MM.1S (cell line): ENCODE measurements around the gene URB1.

ENCODE experiments used
- DNase-seq: peaks from one replicate; pipeline ENCODE4 v3.0.0-alpha.2; 2015
- H2AFZ ChIP-seq: fragments of 300-600 bp; sonication (generic); 2 replicates; pipeline ENCODE4 v1.6.0; 2016; ENCODE audit warnings: antibody characterized with exemption, low read length
- H3F3A ChIP-seq: fragments of 300-600 bp; sonication (generic); 2 replicates; pipeline ENCODE4 v1.6.1; 2016; ENCODE audit warnings: mild to moderate bottlenecking, antibody characterized with exemption, low read length, moderate library complexity, mixed read lengths; ENCODE audit not compliant: insufficient read depth
- H3K27ac ChIP-seq: fragments of 300-600 bp; sonication (generic); 2 replicates; pipeline ENCODE4 v1.5.1; 2016; ENCODE audit warnings: mild to moderate bottlenecking, low read length
- H3K27me3 ChIP-seq: fragments of 300-600 bp; sonication (generic); replicated peaks from 2 replicates; pipeline ENCODE4 v1.6.0; 2016; ENCODE audit warnings: low read length; ENCODE audit not compliant: insufficient read depth
- H3K36me3 ChIP-seq: fragments of 300-600 bp; sonication (generic); replicated peaks from 2 replicates; pipeline ENCODE4 v1.6.1; 2016; ENCODE audit warnings: mild to moderate bottlenecking, low read length, mixed read lengths; ENCODE audit not compliant: insufficient read depth
- H3K4me1 ChIP-seq: fragments of 300-600 bp; sonication (generic); 2 replicates; pipeline ENCODE4 v1.6.1; 2016; ENCODE audit warnings: low read length, mixed read lengths
- H3K4me2 ChIP-seq: fragments of 300-600 bp; sonication (generic); 2 replicates; pipeline ENCODE4 v1.6.0; 2016; ENCODE audit warnings: low read depth, low read length
- H3K4me3 ChIP-seq: fragments of 300-600 bp; sonication (generic); 2 replicates; pipeline ENCODE4 v1.5.1; 2016; ENCODE audit warnings: low read length, mixed read lengths
- H3K79me2 ChIP-seq: fragments of 300-600 bp; sonication (generic); 2 replicates; pipeline ENCODE4 v1.6.1; 2016; ENCODE audit warnings: mixed run types, low read length, mixed read lengths
- H3K9ac ChIP-seq: fragments of 300-600 bp; sonication (generic); 2 replicates; pipeline ENCODE4 v1.6.1; 2016; ENCODE audit warnings: low read length, mixed read lengths
- H3K9me2 ChIP-seq: fragments of 300-600 bp; sonication (generic); replicated peaks from 2 replicates; pipeline ENCODE4 v1.6.1; 2016; ENCODE audit warnings: mild to moderate bottlenecking, low read length, mixed read lengths; ENCODE audit not compliant: insufficient read depth
- H3K9me3 ChIP-seq: fragments of 300-600 bp; sonication (generic); replicated peaks from 2 replicates; pipeline ENCODE4 v1.6.1; 2016; ENCODE audit warnings: mild to moderate bottlenecking, low read length, mixed read lengths; ENCODE audit not compliant: insufficient read depth
- H4K20me1 ChIP-seq: fragments of 300-600 bp; sonication (generic); 2 replicates; pipeline ENCODE4 v1.6.1; 2016; ENCODE audit warnings: mild to moderate bottlenecking, low read length, moderate library complexity, mixed read lengths; ENCODE audit not compliant: insufficient read depth
- CTCF ChIP-seq: fragments of 300-600 bp; sonication (generic); IDR thresholded peaks from 2 replicates; pipeline ENCODE4 v1.5.1; 2016; ENCODE audit warnings: antibody characterized with exemption, low read length, mixed read lengths
- EZH2 ChIP-seq: fragments of 300-600 bp; sonication (generic); optimal IDR thresholded peaks from 2 replicates; pipeline ENCODE3; 2017; ENCODE audit warnings: low read depth, mild to moderate bottlenecking, antibody characterized with exemption, low read length, mixed read lengths
- EZH2phosphoT487 ChIP-seq: fragments of 300-600 bp; sonication (generic); IDR thresholded peaks from 2 replicates; pipeline ENCODE4 v1.6.1; 2018; ENCODE audit warnings: antibody characterized with exemption, low read length

The URB1 gene

GRCh38 chr21:32377991-32378390, 14.8 kb downstream of the URB1 start:
- Histone ChIP-seq H3K79me2 (peaks cover 54% of the 10 kb centered on the region), H3F3A (no peaks in the 10 kb centered on the region), H3K9ac (no peak overlapping the region), H3K9me2 (no peaks in the 10 kb centered on the region), H3K27ac (no peak overlapping the region), H2AFZ (no peak overlapping the region), H3K4me3 (no peak overlapping the region), H3K27me3 (no peaks in the 10 kb centered on the region), H3K9me3 (no peaks in the 10 kb centered on the region), H3K4me1 (no peaks in the 10 kb centered on the region), H3K4me2 (no peak overlapping the region), H3K36me3 (peaks cover 15% of the 10 kb centered on the region), H4K20me1 (no peaks in the 10 kb centered on the region)
- DNase-seq: no peak
- TF ChIP-seq EZH2 (no peak), CTCF (no peak), EZH2phosphoT487 (no peak)

GRCh38 chr21:32377506-32377905, 15.3 kb downstream of the URB1 start:
- TF ChIP-seq EZH2 (no peak), CTCF (no peak), EZH2phosphoT487 (no peak)
- no peak overlapping the region for H3K4me3 ChIP-seq
- no peak for DNase-seq
- peaks cover 16% of the 10 kb centered on the region; the same call in 1 of the 2 replicates for H3K36me3 ChIP-seq
- H3K9me2 ChIP-seq: no peaks in the 10 kb centered on the region
- no peaks in the 10 kb centered on the region for H3F3A ChIP-seq
- H4K20me1 ChIP-seq: no peaks in the 10 kb centered on the region
- no peak overlapping the region for H3K27ac ChIP-seq
- no peak overlapping the region for H3K9ac ChIP-seq
- no peak overlapping the region for H3K4me2 ChIP-seq
- H3K27me3 ChIP-seq: no peaks in the 10 kb centered on the region
- H3K79me2 ChIP-seq: peaks cover 49% of the 10 kb centered on the region
- H3K9me3 ChIP-seq: no peaks in the 10 kb centered on the region
- H2AFZ ChIP-seq: no peak overlapping the region
- no peaks in the 10 kb centered on the region for H3K4me1 ChIP-seq

- H4K20me1 ChIP-seq: no peaks in the 10 kb centered on the region
- H3K27ac ChIP-seq: no peak overlapping the region
Measured at GRCh38 chr21:32372755-32373154, 20.1 kb downstream of the URB1 start.

More at GRCh38 chr21:32372755-32373154, 20.1 kb downstream of the URB1 start:
- Histone ChIP-seq H3K79me2 (peaks cover 27% of the 10 kb centered on the region), H3K4me1 (no peaks in the 10 kb centered on the region), H3K36me3 (peaks cover 31% of the 10 kb centered on the region; the same call in 1 of the 2 replicates), H3K9ac (no peak overlapping the region), H3K9me3 (no peaks in the 10 kb centered on the region), H3K4me3 (no peak overlapping the region), H3K4me2 (no peak overlapping the region), H3K27me3 (no peaks in the 10 kb centered on the region), H2AFZ (no peak overlapping the region), H3F3A (no peaks in the 10 kb centered on the region), H3K9me2 (no peaks in the 10 kb centered on the region)
- no peak for DNase-seq
- no peak for TF ChIP-seq CTCF
